Right kidney (tissue), 1 donor: ENCODE measurements around the gene CDH12.
"Not testable (repeated sequence)": the region's sequence is repeated elsewhere in the genome, so short reads cannot be mapped to it uniquely, and the experiment has no call there.

Source experiments
- DNase-seq: peaks from one replicate; pipeline ENCODE4 v3.0.0-alpha.2; 2016

The CDH12 gene

GRCh38 chr5:22139662-22140300, 713.4 kb downstream of the CDH12 start:
- not testable (repeated sequence) for DNase-seq

DNA sequence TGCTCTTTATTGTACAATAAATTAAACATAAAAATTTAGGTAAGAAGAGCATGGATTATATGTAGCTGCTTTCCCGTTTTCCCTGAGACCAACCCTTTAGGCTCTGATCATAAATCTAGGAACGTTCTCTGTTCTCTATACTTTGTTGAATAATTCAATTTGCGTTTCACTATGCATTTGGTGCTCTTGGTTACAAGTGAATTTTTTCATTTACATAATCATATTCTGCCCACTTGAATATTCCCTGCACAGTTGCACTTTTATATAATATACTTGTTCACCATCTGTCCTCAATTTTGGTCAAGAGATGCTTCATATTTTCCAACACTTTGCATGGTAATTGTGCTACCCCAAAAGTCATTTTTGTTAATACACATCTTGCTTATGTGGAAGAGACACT, 741.8 kb downstream of the CDH12 start:
- no peak for DNase-seq

DNA sequence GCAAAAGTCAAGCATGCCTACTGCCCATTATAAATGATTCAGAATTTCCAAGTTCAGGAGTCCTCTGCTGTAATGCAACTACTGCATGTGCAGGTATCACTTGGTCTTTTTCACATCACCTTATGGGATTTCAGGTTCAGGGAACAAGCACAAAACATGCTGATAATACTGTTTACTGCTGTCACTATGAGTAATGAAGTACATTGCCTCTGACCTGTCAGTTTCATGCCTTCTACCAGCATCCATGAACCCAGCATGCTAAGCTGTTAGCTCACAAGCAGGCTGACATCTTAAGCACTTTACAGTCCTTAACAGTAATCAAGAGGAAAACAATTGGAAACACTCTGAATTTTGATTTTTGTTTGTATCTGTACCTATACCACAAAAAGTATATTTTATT, 743.8 kb downstream of the CDH12 start:
- no peak for DNase-seq

GRCh38 chr5:22108545-22108944, 744.6 kb downstream of the CDH12 start:
- no peak for DNase-seq

- DNase-seq: no peak
Measured at GRCh38 chr5:22102823-22103359, 750.3 kb downstream of the CDH12 start.

GRCh38 chr5:22088517-22088916, 764.6 kb downstream of the CDH12 start:
- DNase-seq: no peak

DNA sequence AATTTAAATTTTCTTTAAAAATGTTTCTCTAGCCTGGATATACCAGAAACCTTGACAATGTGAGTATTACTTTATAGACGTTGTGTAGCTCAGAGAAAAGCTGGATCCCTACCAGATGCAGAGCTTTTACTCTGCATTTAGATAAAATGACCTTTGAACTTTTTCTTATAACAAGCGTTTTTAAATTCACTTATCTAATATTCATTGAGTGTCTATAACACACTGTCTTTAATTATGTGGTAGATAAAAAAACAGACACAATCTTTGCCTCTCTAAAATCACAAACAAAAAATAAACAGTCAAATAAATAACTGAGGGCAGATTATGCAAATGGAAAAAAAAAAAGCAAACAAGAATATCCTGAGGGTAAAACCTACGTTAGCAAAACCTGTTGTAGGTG, 773.6 kb downstream of the CDH12 start:
- no peak for DNase-seq

DNA sequence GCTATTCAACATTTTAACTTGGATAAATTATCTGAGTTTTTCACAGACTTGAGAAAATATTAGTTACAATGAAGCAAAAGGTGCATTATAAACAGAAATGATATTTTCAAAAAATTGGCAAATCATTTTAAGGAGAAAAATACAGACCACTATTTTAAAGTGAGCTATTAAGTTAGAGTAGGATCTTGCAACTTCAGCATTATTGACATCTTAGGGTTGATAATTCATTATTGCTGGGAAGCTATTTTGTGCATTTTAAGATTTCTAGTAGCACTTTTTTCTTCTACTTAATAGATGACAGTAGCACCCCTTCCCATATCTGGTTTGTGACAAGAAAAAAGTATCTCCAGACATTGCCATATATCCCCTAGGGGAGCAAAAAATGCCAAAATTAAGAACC, 774.1 kb downstream of the CDH12 start:
- DNase-seq: no peak

- DNase-seq: no peak
Measured at GRCh38 chr5:22076586-22076985, 776.6 kb downstream of the CDH12 start.

DNA sequence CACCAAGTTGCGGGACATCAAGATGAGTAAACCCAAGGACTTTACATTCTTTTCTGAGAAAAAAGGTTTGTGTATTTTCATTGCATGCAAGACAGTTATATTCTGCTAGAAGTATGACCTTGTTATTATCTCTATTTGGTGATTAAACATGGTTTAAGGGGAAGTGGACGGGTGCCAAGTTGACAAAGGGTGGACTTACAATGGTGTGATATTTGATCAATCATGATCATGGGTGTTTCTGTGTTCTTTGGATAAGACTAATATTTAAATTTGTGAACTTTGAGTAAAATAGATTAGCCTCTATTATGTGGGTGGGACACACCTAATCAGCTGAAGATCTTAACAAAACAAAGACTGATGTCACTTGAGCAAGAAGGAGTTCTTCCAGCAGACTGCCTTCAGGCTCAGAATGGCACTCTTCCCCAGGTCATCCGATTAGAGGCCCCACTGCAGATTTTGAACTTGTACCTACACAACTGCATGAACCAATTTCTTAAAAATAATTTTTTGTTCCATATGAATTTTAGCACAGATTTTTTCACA, 782.9 kb downstream of the CDH12 start:
- no peak for DNase-seq

- DNase-seq: no peak
Measured at GRCh38 chr5:22063717-22064116, 789.4 kb downstream of the CDH12 start.

- DNase-seq: no peak
Measured at GRCh38 chr5:22058620-22059019, 794.5 kb downstream of the CDH12 start.

DNA sequence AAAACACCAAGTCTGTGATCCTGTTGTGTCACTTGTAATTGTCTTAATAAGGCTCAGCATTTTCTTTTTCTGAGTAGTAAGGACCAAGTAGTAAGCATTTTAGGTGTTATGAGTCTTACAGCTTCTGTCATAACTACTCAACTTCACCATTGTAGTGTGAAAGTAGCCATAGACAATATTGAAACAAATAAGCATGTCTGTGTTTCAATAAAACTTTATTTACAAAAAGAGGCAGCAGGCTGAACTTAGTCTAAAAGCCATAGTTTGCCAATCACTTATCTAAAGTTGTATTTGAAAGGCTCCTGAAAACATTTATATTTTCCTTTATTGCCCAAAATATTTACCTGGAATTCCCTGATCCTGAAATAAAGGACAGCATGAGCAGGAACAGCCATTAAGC, 796.1 kb downstream of the CDH12 start:
- DNase-seq: no peak

DNA sequence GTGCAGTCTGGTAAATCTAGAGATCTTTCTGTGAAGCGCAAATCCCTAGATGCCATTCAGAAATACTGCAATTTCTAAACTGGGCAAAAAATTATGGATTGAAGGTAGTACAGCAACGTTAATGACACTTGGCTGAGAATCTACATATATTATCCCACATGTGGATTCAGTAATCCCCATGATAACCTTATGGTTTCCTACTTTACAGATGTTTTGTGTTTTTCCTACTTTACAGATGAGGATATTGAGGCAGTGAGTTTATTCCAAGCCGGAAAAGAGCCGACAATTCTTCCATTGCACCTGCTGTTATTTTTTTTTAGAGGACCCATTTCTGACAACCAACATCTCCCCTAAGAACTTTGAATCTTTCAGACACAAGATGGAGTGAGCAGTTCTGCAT, 796.5 kb downstream of the CDH12 start:
- no peak for DNase-seq

DNA sequence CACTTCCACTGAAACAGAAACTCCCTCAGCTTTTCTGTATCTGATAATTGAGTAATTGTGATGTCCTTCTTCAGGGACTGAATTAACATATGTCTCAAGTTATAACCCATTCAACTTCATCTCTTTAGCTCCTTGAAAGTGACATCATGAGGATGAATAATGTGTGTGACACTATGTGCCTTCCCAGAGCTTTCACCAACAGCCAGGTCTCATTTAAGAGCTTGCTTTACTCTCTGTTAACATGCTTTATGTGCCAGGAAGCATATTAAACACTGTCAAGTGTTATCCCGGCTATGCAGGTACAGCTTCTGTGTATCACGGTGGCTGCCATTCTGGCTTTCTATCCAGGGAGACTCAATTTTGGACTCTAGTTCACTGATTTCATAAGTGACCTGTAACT, 799.9 kb downstream of the CDH12 start:
- DNase-seq: no peak

DNA sequence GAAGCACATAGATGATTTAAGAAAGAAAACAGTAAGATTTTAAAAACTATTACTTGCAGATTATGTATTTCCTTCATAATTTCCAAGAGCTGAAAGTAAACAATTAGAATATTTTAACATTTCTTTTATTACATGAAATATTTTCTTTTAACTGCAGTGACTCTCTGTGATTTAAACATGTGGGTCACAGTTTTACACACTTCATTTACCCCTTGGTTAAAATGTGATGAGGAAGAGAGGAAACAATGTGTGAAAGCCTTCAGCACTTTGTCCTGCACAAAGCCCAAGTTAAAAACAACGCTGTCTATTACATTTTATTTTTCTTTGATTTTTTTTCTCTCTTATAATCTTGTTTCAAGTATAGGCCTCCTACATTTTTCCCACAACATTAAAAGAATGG, 801.3 kb downstream of the CDH12 start:
- DNase-seq: no peak

DNA sequence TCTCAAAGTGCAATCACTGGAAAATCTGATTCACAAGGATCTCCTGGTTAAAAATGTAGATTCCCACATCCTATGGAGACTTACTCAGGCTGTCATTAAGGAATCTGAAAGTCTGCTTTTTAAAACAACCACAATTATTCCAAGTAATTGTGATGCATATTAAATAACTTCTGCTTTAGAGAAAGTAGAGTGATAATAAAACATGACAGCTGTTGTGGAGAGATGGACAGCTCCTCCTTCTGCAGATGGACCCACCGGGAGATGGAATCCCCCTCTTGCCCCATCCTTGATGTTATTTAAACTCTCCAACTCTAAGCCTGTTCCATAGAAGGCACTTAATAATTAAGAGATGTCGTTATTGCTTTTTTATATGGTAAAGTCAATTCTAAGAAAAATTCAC, 802.2 kb downstream of the CDH12 start:
- DNase-seq: no peak

DNA sequence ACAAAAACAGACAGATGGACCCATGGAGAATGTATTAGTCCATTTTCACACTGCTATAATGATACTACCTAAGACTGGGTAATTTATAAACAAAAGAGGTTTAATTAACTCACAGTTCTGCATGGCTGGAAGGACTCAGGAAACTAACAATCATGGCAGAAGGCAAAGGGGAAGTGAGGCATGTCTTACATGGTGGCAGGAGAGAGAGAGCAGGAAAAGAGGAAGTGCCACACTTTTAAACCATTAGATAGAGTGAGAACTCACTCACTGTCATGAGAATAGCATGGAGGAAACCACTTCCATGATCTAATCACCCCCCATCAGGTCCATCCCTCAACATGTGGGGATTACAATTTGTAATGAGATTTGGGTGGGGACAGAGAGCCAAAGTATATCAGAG, 808.9 kb downstream of the CDH12 start:
- no peak for DNase-seq

DNA sequence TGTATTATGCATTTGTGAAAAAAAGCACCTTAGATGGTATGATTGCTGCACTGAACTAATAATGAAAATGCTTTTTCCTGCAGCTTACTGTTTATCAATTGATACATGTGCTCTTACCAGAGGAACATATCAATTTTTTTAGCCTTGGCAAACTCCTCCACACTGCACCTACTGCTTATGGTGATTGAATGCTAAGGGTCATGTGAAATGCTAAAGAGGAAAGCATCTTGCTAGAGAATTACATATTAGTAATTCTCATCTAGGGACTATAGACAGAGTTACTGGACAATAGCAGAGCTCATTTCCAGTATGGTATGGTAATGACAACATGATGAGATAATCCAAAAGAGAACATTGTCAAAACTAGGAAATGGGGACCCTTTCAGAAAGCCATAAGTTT, 817.1 kb downstream of the CDH12 start:
- no peak for DNase-seq

- DNase-seq: no peak
Measured at GRCh38 chr5:22033066-22033465, 820.1 kb downstream of the CDH12 start.

GRCh38 chr5:22023784-22024183, 829.4 kb downstream of the CDH12 start:
- no peak for DNase-seq

GRCh38 chr5:22012893-22013292, 840.3 kb downstream of the CDH12 start:
- not testable (repeated sequence) for DNase-seq

GRCh38 chr5:22010808-22011207, 842.3 kb downstream of the CDH12 start:
- not testable (repeated sequence) for DNase-seq

- not testable (repeated sequence) for DNase-seq
Measured at GRCh38 chr5:22001097-22001496, 852.0 kb downstream of the CDH12 start.
